Type B pancreatic cell (in vitro differentiated cells): ENCODE data around the gene NUMA1. TPM values are rescaled to one million over a fixed set of nuclear protein-coding genes. Genes with fewer than 3 reads are reported as not detected.

Source experiments
- DNase-seq: peaks from one replicate; pipeline ENCODE4 v3.0.0; 2021; ENCODE audit warnings: mixed read lengths; ENCODE audit not compliant: unreplicated experiment; ENCODE audit errors: extremely low spot score
- H3K27ac Mint-ChIP-seq: 2 replicates; pipeline ENCODE4 v1.8.0; 2021; ENCODE audit warnings: mild to moderate bottlenecking, mixed read lengths
- H3K27me3 Mint-ChIP-seq: 2 replicates; pipeline ENCODE4 v1.8.0; 2021; ENCODE audit warnings: mixed read lengths
- H3K36me3 Mint-ChIP-seq: 2 replicates; pipeline ENCODE4 v1.8.0; 2021; ENCODE audit warnings: mixed read lengths
- H3K4me1 Mint-ChIP-seq: one replicate; pipeline ENCODE4 v1.8.0; 2021; ENCODE audit warnings: mixed read lengths; ENCODE audit not compliant: unreplicated experiment
- H3K4me3 Mint-ChIP-seq: 2 replicates; pipeline ENCODE4 v1.8.0; 2021; ENCODE audit warnings: mild to moderate bottlenecking, mixed read lengths
- H3K9me3 Mint-ChIP-seq: 2 replicates; pipeline ENCODE4 v1.8.0; 2021; ENCODE audit warnings: mixed read lengths
- total RNA-seq: library from RNA; stranded (reverse); gene quantifications from 2 replicates; pipeline ENCODE4 v1.2.1, GENCODE V29; 2021; ENCODE audit warnings: low replicate concordance
- TF ChIP-seq, protein P1 (sequence below): fragments of 200-600 bp; sonication (generic); conservative IDR thresholded peaks from 2 replicates; pipeline ENCODE4 v1.5.0; 2021; ENCODE audit warnings: antibody characterized with exemption, mild to moderate bottlenecking

The NUMA1 gene
- total RNA-seq, 1 donor from 2014 or later = 225 TPM

DNA sequence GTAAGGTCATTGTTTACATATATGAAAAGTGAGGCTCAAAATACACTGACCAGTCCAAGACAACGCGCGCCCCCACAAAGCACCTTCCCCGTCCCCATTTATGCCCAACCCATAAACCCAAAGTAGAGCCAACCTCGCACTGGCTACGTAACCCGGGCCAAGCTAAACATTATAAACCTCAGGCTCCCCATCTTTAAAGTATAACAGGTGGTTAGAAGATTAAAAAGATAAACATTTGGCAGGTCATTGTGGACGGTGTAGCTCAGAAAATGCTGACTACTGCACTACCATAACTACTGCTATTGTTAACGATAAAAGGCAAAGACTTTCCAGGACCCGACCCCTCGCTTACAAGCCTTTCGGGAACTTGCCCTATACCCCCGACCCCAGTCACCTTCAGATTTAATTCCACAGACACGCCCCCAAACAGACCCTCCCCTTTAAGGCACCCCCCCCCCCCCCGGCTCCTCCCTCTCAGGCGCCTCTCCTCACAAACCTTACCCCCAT lies 470 bp downstream of the NUMA1 start:
- peaks cover 4% of the 10 kb centered on the region for H3K9me3 Mint-ChIP-seq
- no peak for DNase-seq

DNA sequence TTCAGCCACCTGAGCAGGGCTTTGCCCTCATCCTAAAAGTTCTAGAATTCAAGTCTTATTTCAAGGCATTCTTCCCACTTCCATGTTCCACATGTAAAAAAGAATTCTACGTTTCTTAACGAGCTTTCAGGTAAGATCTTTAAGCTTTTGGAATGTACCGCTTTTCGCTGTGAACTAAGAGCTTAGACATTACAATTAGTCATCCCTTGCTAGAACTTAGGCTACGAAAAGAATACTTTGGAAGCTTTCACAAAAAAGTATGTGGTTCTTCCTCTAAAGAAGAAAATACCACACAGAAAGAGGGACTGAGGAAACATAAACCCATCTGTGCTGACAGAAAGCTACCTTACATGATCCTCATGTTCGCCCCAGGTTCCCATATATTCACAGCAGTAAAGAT lies 1.9 kb downstream of the NUMA1 start:
- Mint-ChIP-seq H3K27me3 (no peaks in the 10 kb centered on the region), H3K9me3 (peaks cover 4% of the 10 kb centered on the region), H3K4me1 (peaks cover 46% of the 10 kb centered on the region), H3K27ac (peak overlapping the region; percentile 86), H3K36me3 (peaks cover 8% of the 10 kb centered on the region), H3K4me3 (peak overlapping the region; percentile 96)
- TF ChIP-seq, protein P1, sequence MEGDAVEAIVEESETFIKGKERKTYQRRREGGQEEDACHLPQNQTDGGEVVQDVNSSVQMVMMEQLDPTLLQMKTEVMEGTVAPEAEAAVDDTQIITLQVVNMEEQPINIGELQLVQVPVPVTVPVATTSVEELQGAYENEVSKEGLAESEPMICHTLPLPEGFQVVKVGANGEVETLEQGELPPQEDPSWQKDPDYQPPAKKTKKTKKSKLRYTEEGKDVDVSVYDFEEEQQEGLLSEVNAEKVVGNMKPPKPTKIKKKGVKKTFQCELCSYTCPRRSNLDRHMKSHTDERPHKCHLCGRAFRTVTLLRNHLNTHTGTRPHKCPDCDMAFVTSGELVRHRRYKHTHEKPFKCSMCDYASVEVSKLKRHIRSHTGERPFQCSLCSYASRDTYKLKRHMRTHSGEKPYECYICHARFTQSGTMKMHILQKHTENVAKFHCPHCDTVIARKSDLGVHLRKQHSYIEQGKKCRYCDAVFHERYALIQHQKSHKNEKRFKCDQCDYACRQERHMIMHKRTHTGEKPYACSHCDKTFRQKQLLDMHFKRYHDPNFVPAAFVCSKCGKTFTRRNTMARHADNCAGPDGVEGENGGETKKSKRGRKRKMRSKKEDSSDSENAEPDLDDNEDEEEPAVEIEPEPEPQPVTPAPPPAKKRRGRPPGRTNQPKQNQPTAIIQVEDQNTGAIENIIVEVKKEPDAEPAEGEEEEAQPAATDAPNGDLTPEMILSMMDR = no peak
- no peak for DNase-seq

More for the DNA sequence above, 470 bp downstream of the NUMA1 start:
- peaks cover 49% of the 10 kb centered on the region for H3K4me1 Mint-ChIP-seq
- H3K27me3 Mint-ChIP-seq = no peaks in the 10 kb centered on the region
- peak overlapping the region; percentile 96 for H3K4me3 Mint-ChIP-seq
- TF ChIP-seq, protein P1 = no peak
- H3K27ac Mint-ChIP-seq = peak overlapping the region; percentile 99
- H3K36me3 Mint-ChIP-seq = peaks cover 7% of the 10 kb centered on the region

DNA sequence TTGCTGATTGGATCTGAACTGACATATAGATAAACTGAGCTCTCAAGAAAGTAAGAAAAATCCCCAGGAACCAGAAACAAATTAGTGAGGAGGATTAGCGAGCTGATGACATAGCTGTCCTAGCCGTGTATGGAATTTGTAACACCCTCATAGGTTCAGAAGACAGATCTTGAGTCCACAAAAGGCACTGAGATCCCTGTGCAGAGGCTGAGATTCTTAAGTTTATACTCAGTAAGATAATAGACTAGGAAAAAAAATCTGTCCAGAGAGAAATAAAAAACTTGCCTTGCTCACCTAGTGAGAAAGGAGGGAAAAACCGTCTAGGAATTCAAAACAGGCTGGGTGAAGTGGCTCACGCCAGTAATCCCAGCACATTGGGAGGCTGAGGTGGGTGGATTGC lies 4.6 kb downstream of the NUMA1 start:
- DNase-seq = no peak
- Mint-ChIP-seq H3K27ac (no peak overlapping the region), H3K27me3 (no peaks in the 10 kb centered on the region), H3K4me3 (no peak overlapping the region), H3K9me3 (peaks cover 2% of the 10 kb centered on the region), H3K36me3 (peaks cover 12% of the 10 kb centered on the region), H3K4me1 (peaks cover 48% of the 10 kb centered on the region)
- TF ChIP-seq, protein P1 = no peak

DNA sequence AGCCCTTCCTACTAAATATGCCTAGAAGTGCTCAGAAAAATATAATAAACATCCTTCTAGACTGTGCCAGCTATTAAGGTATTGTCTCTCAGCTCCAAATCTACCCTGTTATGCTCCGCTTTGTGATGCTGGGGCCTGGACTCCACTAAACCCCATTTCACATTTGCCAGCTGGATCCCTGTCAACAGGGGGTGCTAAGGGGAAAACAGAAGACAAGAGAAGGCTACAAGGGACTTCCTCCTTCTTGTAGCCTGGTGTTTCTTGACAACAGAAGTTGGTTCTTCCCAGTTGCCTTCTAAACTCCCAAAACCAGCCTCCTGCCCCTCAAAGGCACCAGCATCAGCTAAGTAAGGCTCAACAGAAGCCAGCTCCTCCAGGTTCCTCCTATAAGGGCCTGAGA lies 5.2 kb downstream of the NUMA1 start:
- H3K4me1 Mint-ChIP-seq = peaks cover 50% of the 10 kb centered on the region

DNA sequence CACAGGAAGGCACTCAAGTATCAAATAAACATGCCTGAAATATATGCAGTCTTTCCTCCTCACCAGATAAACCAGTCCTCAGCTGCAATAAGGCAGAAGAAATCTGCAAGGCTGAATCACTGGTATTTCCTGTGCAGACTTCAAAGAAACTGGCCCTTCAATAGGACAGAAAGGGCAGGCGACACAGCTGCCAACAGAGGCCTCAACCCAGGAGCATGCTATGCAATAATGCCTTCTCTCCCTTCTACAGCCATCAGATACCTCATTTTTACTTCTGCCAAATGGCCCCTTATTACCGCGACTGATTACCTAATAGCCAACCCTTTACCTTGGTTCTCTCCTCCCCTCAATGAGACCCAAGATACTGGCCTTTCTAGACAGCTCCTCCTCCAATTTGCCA lies 8.0 kb downstream of the NUMA1 start:
- no peaks in the 10 kb centered on the region for H3K9me3 Mint-ChIP-seq
- peaks cover 18% of the 10 kb centered on the region for H3K36me3 Mint-ChIP-seq
- TF ChIP-seq, protein P1 = no peak
- no peak for DNase-seq
- H3K4me3 Mint-ChIP-seq = peak overlapping the region; percentile 71
- H3K27me3 Mint-ChIP-seq = no peaks in the 10 kb centered on the region
- peak overlapping the region; percentile 90 for H3K27ac Mint-ChIP-seq
- H3K4me1 Mint-ChIP-seq = peaks cover 54% of the 10 kb centered on the region

More for the DNA sequence above, 5.2 kb downstream of the NUMA1 start:
- no peak for DNase-seq
- Mint-ChIP-seq H3K4me3 (no peak overlapping the region), H3K9me3 (no peaks in the 10 kb centered on the region), H3K36me3 (peaks cover 12% of the 10 kb centered on the region), H3K27ac (peak overlapping the region; percentile 63), H3K27me3 (no peaks in the 10 kb centered on the region)
- TF ChIP-seq, protein P1 = no peak

DNA sequence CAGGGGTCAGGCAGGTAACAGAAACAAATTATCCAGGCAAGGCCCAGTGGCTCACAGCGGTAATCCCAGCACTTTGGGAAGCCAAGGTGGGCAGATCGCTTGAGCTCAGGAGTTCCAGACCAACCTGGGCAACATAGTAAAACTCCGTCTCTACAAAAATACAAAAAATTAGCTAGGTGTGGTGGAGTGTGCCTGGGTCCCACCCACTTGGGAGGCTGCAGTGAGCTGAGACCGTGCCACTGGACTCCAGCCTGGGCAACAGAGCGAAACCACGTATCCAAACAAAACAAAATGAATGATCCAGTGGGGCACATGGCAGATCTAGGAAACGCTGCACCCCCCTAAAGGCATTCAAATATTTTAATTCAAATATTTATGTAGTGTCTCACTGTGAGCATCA lies 9.9 kb downstream of the NUMA1 start:
- H3K9me3 Mint-ChIP-seq = no peaks in the 10 kb centered on the region
- TF ChIP-seq, protein P1 = no peak

More for the DNA sequence above, 9.9 kb downstream of the NUMA1 start:
- H3K4me3 Mint-ChIP-seq = no peak overlapping the region
- H3K27ac Mint-ChIP-seq = peak overlapping the region; percentile 28
- no peak for DNase-seq
- H3K36me3 Mint-ChIP-seq = peaks cover 20% of the 10 kb centered on the region
- H3K27me3 Mint-ChIP-seq = no peaks in the 10 kb centered on the region
- H3K4me1 Mint-ChIP-seq = peaks cover 52% of the 10 kb centered on the region
